H1 (cell line): ENCODE results near the gene B9D1.

Experiments used
- BCL11A ChIP-seq, 2 experiments: IDR thresholded peaks; one replicate each; pipeline ENCODE4 v1.6.1; 2011; ENCODE audit warnings: low read depth in 2 of 2, low read length in 2 of 2, mild to moderate bottlenecking in 2 of 2
- CREB1 ChIP-seq: IDR thresholded peaks from 2 replicates; pipeline ENCODE4 v1.6.1; 2012; ENCODE audit warnings: inconsistent platforms
- EZH2 ChIP-seq: fragments of 200-600 bp; sonication (generic); IDR thresholded peaks from 2 replicates; pipeline ENCODE4 v1.7.1; 2012; ENCODE audit warnings: low read depth, mild to moderate bottlenecking, moderate library complexity, low read length, inconsistent platforms; ENCODE audit not compliant: severe bottlenecking
- RAD21 ChIP-seq, 2 experiments: IDR thresholded peaks in 1 of 2; conservative IDR thresholded peaks in 1 of 2; 2 replicates each; pipeline ENCODE4 v1.6.1; 2011; ENCODE audit warnings: low read depth in 2 of 2, low read length in 2 of 2, improper control_type of control experiment in 1 of 2, inconsistent platforms in 1 of 2, mild to moderate bottlenecking in 1 of 2, moderate library complexity in 1 of 2
- TF ChIP-seq, protein P1 (sequence below), 3 experiments: IDR thresholded peaks; 1 replicate in 2 of 3; 2 replicates in 1 of 3; pipeline versions ENCODE4 v1.5.1 to v1.6.1; 2011; ENCODE audit warnings: low read length in 3 of 3, mild to moderate bottlenecking in 3 of 3, inconsistent platforms in 2 of 3, low read depth in 1 of 3, moderate library complexity in 1 of 3; ENCODE audit not compliant: insufficient read depth in 1 of 3; ENCODE audit errors: control extremely low read depth in 1 of 3

DNA sequence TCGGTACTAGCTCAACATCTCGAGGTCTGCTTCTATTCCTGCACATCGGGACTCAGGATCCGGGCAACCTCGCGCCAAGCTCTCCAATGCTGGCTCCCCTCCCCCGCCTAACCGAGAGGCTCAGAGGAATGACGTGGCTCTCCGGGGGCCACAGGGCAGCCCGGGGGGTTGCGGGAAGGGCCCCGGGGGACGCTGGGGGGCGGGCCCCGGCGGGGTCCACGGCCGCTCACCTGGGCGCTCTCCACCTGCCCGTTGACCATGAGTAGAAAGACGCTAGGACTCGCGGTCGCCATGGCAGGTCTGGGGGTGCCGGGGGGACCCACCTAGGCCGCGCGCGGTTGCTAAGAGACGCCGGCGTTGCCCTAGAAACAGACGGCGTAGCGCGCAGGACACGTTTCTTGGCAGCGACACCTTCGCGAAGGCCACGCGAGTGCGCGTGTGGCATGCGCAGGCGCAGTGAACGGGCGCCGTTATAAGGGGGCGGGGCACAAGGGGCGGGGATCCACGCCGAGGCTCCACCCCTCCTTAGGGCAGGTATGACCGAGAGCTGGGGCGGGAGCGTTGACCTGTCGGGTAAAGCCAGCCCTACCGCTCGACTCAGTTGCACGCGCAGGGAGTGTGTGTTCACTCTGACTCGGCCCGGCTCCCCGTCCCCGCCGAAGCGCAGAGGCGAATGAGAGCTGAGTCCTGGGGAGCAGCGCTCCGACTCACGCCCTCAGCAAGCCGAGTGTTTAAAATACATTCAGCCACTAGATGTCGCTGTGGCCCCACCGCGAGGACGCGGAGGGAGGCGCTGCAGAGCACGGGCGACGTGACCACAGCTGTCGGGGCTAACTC lies at the start of gene B9D1:
- TF ChIP-seq, protein P1, sequence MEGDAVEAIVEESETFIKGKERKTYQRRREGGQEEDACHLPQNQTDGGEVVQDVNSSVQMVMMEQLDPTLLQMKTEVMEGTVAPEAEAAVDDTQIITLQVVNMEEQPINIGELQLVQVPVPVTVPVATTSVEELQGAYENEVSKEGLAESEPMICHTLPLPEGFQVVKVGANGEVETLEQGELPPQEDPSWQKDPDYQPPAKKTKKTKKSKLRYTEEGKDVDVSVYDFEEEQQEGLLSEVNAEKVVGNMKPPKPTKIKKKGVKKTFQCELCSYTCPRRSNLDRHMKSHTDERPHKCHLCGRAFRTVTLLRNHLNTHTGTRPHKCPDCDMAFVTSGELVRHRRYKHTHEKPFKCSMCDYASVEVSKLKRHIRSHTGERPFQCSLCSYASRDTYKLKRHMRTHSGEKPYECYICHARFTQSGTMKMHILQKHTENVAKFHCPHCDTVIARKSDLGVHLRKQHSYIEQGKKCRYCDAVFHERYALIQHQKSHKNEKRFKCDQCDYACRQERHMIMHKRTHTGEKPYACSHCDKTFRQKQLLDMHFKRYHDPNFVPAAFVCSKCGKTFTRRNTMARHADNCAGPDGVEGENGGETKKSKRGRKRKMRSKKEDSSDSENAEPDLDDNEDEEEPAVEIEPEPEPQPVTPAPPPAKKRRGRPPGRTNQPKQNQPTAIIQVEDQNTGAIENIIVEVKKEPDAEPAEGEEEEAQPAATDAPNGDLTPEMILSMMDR (IDR thresholded peaks at IDR 0.05; ENCODE audit: control extremely low read depth in 1 of 3, insufficient read depth in 1 of 3, low read depth in 1 of 3, low read length in 3 of 3), result peak; percentile 91 to 99 (median 95)
- TF ChIP-seq CREB1, result peak; percentile 68; the same call in 1 of the 2 replicates
- no peak for TF ChIP-seq EZH2
- TF ChIP-seq BCL11A (IDR thresholded peaks at IDR 0.05; ENCODE audit: low read depth in 2 of 2, low read length in 2 of 2), result no peak
- TF ChIP-seq RAD21 (IDR thresholded peaks at IDR 0.05 in 1 of 2, conservative IDR thresholded peaks at IDR 0.05 in 1 of 2; ENCODE audit: low read depth in 2 of 2, low read length in 2 of 2), result peak; percentile 99
